DMS153 treated with DMSO at 0.1 percent for 48 hours (cell line): ENCODE measurements around the gene PRMT5.

Experiments
- DNase-seq: peaks from one replicate; lab custom pipeline; 2025; ENCODE audit not compliant: unreplicated experiment; lab: John Stamatoyannopoulos, UW

PRMT5 gene

GRCh38 chr14:22878271-22879246, 50.6 kb downstream of the PRMT5 start:
- no peak for DNase-seq

GRCh38 chr14:22877000-22877501, 52.1 kb downstream of the PRMT5 start:
- no peak for DNase-seq

- no peak for DNase-seq
Measured at GRCh38 chr14:22875748-22876319, 53.3 kb downstream of the PRMT5 start.

GRCh38 chr14:22875003-22875747, 54.0 kb downstream of the PRMT5 start:
- DNase-seq = no peak

DNA sequence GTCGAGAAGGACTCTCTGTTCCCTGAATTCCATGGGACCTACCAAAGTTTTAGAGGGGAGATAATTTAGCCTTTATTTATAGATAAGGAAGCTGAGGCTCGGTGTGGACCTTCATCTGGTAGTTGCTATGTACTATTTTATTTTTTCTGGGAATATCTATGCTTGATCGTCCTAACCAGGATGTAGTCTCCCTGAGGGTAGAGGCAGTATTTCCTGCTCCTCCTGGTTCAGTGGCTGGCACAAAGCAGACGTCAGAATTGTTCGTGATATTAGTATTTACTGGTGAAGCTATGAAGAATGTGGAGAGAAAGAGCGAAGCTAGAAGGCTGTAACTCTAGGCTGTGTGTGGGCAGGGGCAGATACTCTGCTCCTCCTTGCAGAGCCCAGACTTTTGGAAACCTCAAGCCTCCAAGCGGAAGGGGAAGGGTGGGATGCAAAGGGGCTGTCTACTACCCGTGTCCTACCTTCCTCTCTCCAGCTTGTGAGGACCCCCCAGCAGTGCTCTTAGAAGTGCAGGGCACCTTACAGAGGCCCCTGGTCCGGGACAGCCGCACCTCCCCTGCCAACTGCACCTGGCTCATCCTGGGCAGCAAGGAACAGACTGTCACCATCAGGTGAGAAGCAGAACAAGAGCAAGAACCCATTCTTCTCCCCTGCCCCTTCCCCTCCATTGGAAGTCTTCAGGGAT, 56.2 kb downstream of the PRMT5 start:
- DNase-seq = no peak

- peak; percentile 28 for DNase-seq
Measured at GRCh38 chr14:22872033-22872832, 56.9 kb downstream of the PRMT5 start.

DNA sequence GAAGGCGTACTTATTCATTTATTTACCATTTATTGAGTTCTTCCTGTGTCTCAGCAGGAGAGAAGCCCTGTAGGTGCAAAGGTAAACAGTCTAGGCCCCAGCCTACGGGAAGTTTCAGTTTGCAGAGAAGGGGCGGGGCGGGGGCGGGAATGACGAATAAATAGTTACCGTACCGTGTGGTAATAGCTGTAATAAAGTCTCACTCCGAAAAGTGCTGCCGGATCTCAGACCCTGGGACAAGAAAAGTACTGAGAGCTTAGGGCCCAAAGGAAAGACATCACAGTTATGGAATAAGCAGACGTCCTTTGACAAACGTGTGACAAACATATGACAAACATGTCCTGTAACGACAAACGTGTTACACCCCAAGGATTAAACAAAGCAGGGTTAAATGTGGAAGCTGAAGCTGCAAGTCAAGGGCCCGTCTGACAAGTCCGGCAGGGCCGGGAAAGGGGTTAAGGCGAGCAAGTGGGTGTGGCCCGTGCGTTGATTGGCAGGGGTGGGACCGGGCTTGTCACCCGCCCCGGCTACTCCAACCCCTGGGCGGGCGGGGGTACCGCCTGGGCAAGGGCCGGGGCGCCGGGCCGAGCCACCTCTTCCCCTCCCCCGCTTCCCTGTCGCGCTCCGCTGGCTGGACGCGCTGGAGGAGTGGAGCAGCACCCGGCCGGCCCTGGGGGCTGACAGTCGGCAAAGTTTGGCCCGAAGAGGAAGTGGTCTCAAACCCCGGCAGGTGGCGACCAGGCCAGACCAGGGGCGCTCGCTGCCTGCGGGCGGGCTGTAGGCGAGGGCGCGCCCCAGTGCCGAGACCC, 57.7 kb downstream of the PRMT5 start, which contains the start of gene LRP10:
Gene LRP10, plus strand, starts transcription at position 517 of the 809 bp plus-strand sequence. CDS start 564 bp downstream, outside the sequence.
- DNase-seq = peak; percentile 90

GRCh38 chr14:22870811-22871223, 58.4 kb downstream of the PRMT5 start:
- DNase-seq = no peak
